Stimulated activated naive B cell treated with anti-CD40 and anti-IgM and Interleukin-4, amounts not matched to agents 10 μg/mL and 1 μg/mL and 100 μg/mL, for 72 hours (primary cell): ENCODE measurements around the gene ZC3H10.
A peak's percentile ranks its signal among the peaks of the same experiment; 100 is the strongest.

Experiments used
- ATAC-seq, 2 donors: fragments of 150-1000 bp; cut with Tn5 transposase; replicated peaks; 2 replicates each; pipeline ENCODE4 v1.10.0; 2021; ENCODE audit warnings: moderate library complexity in 1 of 2
- DNase-seq: peaks from one replicate; pipeline ENCODE4 v3.0.0; 2021
- H3K27ac Mint-ChIP-seq: one replicate; pipeline ENCODE4 v1.8.0; 2022; ENCODE audit warnings: mild to moderate bottlenecking, mixed read lengths
- H3K27me3 Mint-ChIP-seq, 2 donors: one replicate each; pipeline ENCODE4 v1.8.0; 2022; ENCODE audit warnings: mixed read lengths in 2 of 2
- H3K36me3 Mint-ChIP-seq, 2 donors: one replicate each; pipeline ENCODE4 v1.8.0; 2022; ENCODE audit warnings: mixed read lengths in 2 of 2, mild to moderate bottlenecking in 1 of 2
- H3K4me1 Mint-ChIP-seq, 2 donors: one replicate each; pipeline ENCODE4 v1.8.0; 2022; ENCODE audit warnings: mixed read lengths in 2 of 2, mild to moderate bottlenecking in 1 of 2
- H3K4me3 Mint-ChIP-seq, 2 donors: one replicate each; pipeline ENCODE4 v1.8.0; 2022; ENCODE audit warnings: mild to moderate bottlenecking in 2 of 2, mixed read lengths in 2 of 2, moderate library complexity in 1 of 2
- H3K9me3 Mint-ChIP-seq, 2 donors: one replicate each; pipeline ENCODE4 v1.8.0; 2022; ENCODE audit warnings: mixed read lengths in 2 of 2, mild to moderate bottlenecking in 1 of 2

Gene ZC3H10

DNA sequence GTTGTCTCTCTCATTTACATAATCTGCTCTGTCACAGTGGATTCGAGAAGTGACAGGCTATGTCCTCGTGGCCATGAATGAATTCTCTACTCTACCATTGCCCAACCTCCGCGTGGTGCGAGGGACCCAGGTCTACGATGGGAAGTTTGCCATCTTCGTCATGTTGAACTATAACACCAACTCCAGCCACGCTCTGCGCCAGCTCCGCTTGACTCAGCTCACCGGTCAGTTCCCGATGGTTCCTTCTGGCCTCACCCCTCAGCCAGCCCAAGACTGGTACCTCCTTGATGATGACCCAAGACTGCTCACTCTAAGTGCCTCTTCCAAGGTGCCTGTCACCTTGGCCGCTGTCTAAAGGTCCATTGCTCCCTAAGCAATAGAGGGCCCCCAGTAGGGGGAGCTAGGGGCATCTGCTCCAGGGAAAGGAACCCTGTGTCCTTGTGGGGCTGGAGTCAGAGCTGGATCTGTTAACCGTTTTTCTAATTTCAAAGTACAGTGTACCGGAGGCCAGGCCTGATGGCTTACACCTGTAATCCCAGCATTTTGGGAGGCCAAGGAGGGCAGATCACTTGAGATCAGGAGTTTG, 33.0 kb upstream of the ZC3H10 start:
- Mint-ChIP-seq H3K9me3 (no peaks in the 10 kb centered on the region), H3K27me3 (peaks cover 25 to 45% of the 10 kb centered on the region in 2 donors)
- ATAC-seq, result no peak

DNA sequence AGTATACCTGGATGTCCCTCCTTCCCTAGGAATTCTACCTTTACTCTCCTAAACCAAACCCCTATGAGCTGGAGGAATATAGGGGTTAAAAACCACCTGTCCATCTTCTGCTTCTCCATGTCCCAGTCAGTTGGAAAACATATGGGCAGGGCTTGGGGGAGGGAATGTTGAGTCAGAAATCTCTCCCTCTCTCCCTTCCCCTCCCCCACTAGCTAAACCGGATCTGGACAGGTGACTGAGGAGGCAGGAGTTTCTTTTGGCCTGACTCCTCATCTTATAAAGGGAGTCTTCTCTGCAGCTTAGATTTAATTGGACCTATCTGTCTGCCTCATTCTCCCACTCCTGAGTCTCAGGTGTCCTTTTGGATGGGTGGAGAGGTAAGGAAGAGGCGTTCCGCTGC, 32.0 kb upstream of the ZC3H10 start:
- ATAC-seq (no peak), DNase-seq (no peak)
- Mint-ChIP-seq H3K27me3 (peaks cover 22 to 34% of the 10 kb centered on the region in 2 donors), H3K36me3 (no peaks in the 10 kb centered on the region), H3K4me1 (no peaks in the 10 kb centered on the region), H3K9me3 (no peaks in the 10 kb centered on the region), H3K27ac (no peak overlapping the region), H3K4me3 (no peak overlapping the region)

More for the DNA sequence above, 33.0 kb upstream of the ZC3H10 start:
- no peak overlapping the region for H3K4me3 Mint-ChIP-seq
- H3K27ac Mint-ChIP-seq, result no peak overlapping the region
- H3K36me3 Mint-ChIP-seq, result no peaks in the 10 kb centered on the region
- no peak for DNase-seq
- peaks cover 2 to 3% of the 10 kb centered on the region in 2 donors for H3K4me1 Mint-ChIP-seq

DNA sequence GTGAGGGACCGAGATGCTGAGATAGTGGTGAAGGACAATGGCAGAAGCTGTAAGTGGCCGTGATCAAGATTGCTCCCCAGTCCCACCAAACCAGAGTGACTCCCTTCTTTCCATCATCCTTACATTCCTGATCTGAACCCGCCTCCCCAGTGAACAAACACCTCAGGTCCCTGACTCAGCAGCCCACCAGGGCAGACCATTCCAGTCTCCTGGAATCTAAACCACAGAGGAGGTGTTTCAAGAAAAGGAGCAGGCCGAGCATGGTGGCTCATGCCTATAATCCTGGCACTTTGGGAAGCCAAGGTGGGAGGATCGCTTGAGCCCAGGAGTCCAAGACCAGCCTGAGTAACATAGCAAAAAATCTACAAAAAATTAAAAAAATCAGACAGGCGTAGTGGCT, 31.5 kb upstream of the ZC3H10 start:
- ATAC-seq (no peak), DNase-seq (no peak)
- no peaks in the 10 kb centered on the region for H3K36me3 Mint-ChIP-seq
- no peak overlapping the region for H3K27ac Mint-ChIP-seq
- peaks cover 18 to 29% of the 10 kb centered on the region in 2 donors for H3K27me3 Mint-ChIP-seq
- H3K4me3 Mint-ChIP-seq, result no peak overlapping the region
- no peaks in the 10 kb centered on the region for H3K9me3 Mint-ChIP-seq
- no peaks in the 10 kb centered on the region for H3K4me1 Mint-ChIP-seq

DNA sequence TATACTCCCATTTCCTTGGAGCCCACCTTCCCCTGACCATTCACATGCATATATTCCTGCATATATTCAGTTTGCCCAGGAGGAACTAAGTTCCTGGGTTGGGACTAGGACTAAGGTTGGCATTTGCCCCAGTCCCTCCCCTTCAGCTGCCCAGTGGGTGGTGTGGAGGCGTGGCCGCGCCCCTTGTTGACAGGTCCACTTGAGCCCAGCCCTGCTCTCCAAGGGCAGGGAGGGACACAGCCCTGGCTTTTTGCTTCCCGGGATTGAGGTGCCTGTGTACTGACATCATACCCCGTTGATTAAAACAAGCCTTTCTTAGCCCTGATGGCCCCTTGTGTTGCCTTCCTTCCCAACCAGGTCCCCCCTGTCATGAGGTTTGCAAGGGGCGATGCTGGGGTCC, 30.8 kb upstream of the ZC3H10 start:
- H3K4me3 Mint-ChIP-seq, result no peak overlapping the region
- no peaks in the 10 kb centered on the region for H3K36me3 Mint-ChIP-seq
- H3K27ac Mint-ChIP-seq, result no peak overlapping the region
- peaks cover 14 to 23% of the 10 kb centered on the region in 2 donors for H3K27me3 Mint-ChIP-seq
- H3K4me1 Mint-ChIP-seq, result no peaks in the 10 kb centered on the region
- no peak for DNase-seq
- no peaks in the 10 kb centered on the region for H3K9me3 Mint-ChIP-seq
- ATAC-seq, result no peak

DNA sequence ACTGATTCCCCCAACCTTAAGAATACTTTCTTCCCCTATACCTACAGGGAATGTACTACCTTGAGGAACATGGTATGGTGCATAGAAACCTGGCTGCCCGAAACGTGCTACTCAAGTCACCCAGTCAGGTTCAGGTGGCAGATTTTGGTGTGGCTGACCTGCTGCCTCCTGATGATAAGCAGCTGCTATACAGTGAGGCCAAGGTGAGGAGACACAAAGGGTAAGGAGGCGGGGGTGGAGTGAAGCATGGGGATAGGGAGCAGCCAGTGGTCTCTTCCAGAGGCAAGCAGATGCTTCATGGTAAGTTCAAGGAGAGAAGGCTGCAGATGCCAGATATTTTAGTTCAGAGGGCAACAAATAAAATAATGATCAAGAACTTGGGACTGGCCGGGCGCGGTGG, 20.3 kb upstream of the ZC3H10 start:
- Mint-ChIP-seq H3K9me3 (no peaks in the 10 kb centered on the region), H3K4me3 (no peak overlapping the region), H3K36me3 (no peaks in the 10 kb centered on the region), H3K27ac (no peak overlapping the region), H3K27me3 (peaks cover 18 to 32% of the 10 kb centered on the region in 2 donors), H3K4me1 (peaks cover 0 to under 1% of the 10 kb centered on the region in 2 donors)
- DNase-seq, result no peak
- ATAC-seq, result no peak

DNA sequence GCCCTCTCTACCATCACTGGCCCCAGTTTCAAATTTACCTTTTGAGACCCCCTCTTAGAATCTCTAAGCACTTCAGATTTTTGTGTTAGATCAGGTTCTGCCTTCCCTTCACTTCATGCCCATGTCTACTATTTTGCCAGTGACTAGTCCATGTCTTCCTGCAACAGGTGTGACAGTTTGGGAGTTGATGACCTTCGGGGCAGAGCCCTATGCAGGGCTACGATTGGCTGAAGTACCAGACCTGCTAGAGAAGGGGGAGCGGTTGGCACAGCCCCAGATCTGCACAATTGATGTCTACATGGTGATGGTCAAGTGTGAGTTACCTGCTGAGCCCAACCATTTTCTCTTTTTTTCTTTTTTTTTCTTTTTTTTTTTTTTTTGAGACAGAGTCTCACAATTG, 19.5 kb upstream of the ZC3H10 start:
- H3K9me3 Mint-ChIP-seq, result no peaks in the 10 kb centered on the region

DNA sequence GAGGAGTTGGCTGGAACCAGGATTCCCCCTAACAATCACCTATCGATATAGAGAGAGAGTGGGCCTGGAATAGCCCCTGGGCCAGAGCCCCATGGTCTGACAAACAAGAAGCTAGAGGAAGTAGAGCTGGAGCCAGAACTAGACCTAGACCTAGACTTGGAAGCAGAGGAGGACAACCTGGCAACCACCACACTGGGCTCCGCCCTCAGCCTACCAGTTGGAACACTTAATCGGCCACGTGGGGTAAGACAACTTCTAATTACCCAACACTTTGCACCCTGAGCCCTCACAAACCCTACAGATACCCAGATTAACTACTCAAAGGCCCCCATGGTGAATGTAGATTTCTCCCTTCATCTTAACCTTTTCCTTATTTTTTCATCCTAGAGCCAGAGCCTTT, 18.3 kb upstream of the ZC3H10 start:
- Mint-ChIP-seq H3K27ac (no peak overlapping the region), H3K4me1 (peaks cover 10 to 19% of the 10 kb centered on the region in 2 donors), H3K4me3 (no peak overlapping the region), H3K36me3 (peaks cover 4 to 5% of the 10 kb centered on the region in 2 donors), H3K9me3 (no peaks in the 10 kb centered on the region), H3K27me3 (peaks cover 11 to 12% of the 10 kb centered on the region in 2 donors)
- no peak for DNase-seq
- ATAC-seq, result no peak

More for the DNA sequence above, 19.5 kb upstream of the ZC3H10 start:
- H3K27ac Mint-ChIP-seq, result no peak overlapping the region
- DNase-seq (no peak), ATAC-seq (no peak)
- H3K4me3 Mint-ChIP-seq, result no peak overlapping the region
- H3K4me1 Mint-ChIP-seq, result peaks cover 5 to 9% of the 10 kb centered on the region in 2 donors
- H3K27me3 Mint-ChIP-seq, result peaks cover 15 to 23% of the 10 kb centered on the region in 2 donors
- no peaks in the 10 kb centered on the region for H3K36me3 Mint-ChIP-seq

DNA sequence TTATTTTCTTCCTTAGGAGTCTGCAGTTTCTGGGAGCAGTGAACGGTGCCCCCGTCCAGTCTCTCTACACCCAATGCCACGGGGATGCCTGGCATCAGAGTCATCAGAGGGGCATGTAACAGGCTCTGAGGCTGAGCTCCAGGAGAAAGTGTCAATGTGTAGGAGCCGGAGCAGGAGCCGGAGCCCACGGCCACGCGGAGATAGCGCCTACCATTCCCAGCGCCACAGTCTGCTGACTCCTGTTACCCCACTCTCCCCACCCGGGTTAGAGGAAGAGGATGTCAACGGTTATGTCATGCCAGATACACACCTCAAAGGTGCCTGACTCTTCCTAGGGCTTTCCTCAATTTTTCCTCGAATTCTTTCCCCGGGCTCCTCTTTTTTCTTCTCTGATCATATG, 17.0 kb upstream of the ZC3H10 start:
- peaks cover 4 to 6% of the 10 kb centered on the region in 2 donors for H3K27me3 Mint-ChIP-seq
- peaks cover 6 to 11% of the 10 kb centered on the region in 2 donors for H3K36me3 Mint-ChIP-seq
- no peaks in the 10 kb centered on the region for H3K9me3 Mint-ChIP-seq
- ATAC-seq (no peak), DNase-seq (no peak)
- no peak overlapping the region for H3K27ac Mint-ChIP-seq
- no peak overlapping the region for H3K4me3 Mint-ChIP-seq
- peaks cover 14 to 28% of the 10 kb centered on the region in 2 donors for H3K4me1 Mint-ChIP-seq

DNA sequence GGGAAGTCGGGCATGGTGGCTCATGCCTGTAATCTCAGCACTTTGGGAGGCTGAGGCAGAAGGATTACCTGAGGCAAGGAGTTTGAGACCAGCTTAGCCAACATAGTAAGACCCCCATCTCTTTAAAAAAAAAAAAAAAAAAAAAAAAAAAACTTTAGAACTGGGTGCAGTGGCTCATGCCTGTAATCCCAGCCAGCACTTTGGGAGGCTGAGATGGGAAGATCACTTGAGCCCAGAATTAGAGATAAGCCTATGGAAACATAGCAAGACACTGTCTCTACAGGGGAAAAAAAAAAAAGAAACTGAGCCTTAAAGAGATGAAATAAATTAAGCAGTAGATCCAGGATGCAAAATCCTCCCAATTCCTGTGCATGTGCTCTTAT, 15.4 kb upstream of the ZC3H10 start:
- H3K27ac Mint-ChIP-seq, result no peak overlapping the region
- peaks cover 13 to 21% of the 10 kb centered on the region in 2 donors for H3K36me3 Mint-ChIP-seq
- peak overlapping the region in 1 of 2 donors; percentile 5 for H3K4me3 Mint-ChIP-seq
- peaks cover 22 to 41% of the 10 kb centered on the region in 2 donors for H3K4me1 Mint-ChIP-seq
- ATAC-seq, result no peak
- H3K9me3 Mint-ChIP-seq, result no peaks in the 10 kb centered on the region
- no peak for DNase-seq
- H3K27me3 Mint-ChIP-seq, result no peaks in the 10 kb centered on the region

DNA sequence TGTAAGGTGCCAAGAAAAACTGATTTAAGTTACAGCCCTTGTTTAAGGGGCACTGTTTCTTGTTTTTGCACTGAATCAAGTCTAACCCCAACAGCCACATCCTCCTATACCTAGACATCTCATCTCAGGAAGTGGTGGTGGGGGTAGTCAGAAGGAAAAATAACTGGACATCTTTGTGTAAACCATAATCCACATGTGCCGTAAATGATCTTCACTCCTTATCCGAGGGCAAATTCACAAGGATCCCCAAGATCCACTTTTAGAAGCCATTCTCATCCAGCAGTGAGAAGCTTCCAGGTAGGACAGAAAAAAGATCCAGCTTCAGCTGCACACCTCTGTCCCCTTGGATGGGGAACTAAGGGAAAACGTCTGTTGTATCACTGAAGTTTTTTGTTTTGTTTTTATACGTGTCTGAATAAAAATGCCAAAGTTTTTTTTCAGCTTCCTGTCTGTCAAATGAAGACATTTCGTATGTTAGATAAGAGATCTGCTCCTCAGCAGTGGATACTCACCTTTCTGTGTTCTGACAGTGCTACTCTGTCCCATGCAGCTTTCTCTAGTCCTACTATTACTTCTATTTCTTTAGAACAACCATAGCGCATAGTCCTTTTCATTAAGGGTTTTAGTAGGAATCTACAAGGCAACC, 14.9 kb upstream of the ZC3H10 start:
- Mint-ChIP-seq H3K4me3 (peak overlapping the region; percentile 98 to 100), H3K36me3 (peaks cover 13 to 21% of the 10 kb centered on the region in 2 donors), H3K9me3 (no peaks in the 10 kb centered on the region), H3K4me1 (peaks cover 22 to 41% of the 10 kb centered on the region in 2 donors), H3K27ac (no peak overlapping the region), H3K27me3 (no peaks in the 10 kb centered on the region)
- ATAC-seq (no peak), DNase-seq (no peak)

DNA sequence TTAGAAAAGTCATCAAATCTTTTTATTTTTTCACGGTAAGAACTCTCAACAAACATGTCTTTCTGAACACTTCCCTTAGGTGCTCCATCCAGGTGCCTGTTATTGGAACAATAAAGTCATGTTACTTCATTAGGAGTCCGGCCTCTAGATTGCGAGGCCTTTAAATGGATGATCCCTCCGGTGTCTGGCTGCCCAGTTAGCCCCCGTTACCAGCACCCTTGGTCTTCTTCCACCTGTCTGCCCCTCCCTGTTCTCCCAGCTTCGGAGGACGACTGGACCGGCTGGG, 14.3 kb upstream of the ZC3H10 start:
- H3K9me3 Mint-ChIP-seq, result no peaks in the 10 kb centered on the region
- H3K36me3 Mint-ChIP-seq, result peaks cover 13 to 21% of the 10 kb centered on the region in 2 donors
- H3K4me1 Mint-ChIP-seq, result peaks cover 22 to 41% of the 10 kb centered on the region in 2 donors

DNA sequence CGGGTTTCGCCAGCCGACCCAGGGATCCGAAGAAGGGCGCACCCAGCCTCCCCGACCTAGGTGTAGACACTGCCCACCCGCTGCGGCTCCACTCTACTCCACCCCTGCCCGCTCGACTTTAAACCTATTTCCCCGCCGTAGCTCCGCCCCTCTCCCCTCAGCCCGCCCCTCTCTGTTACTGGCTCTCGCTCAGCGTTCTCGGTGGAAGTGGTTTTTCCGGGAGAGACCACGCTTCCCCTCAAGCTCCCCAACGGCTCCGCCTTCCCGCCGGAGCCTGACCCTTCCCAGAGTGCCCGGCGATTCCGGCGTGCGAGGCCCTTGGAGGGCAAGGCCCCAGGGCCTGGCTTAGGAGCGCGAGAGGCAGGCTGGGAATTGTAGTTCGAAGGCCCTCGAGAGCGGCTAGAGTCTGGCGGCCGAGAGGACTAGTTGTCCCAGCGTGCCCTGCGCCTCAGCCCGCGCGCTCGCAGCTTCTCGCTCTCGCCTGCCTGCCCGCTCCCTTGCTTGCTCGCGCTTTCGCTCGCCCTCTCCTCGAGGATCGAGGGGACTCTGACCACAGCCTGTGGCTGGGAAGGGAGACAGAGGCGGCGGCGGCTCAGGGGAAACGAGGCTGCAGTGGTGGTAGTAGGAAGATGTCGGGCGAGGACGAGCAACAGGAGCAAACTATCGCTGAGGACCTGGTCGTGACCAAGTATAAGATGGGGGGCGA, 13.8 kb upstream of the ZC3H10 start, which contains the start of gene PA2G4:
Gene PA2G4, plus strand, starts transcription at position 451 of the 706 bp plus-strand sequence. Its CDS starts 179 bp downstream, at position 630.
- Mint-ChIP-seq H3K36me3 (peaks cover 13 to 24% of the 10 kb centered on the region in 2 donors), H3K27me3 (no peaks in the 10 kb centered on the region), H3K4me3 (peak within 1 kb of the TSS; percentile 98 to 100), H3K27ac (peak within 1 kb of the TSS; percentile 100), H3K4me1 (peaks cover 22 to 41% of the 10 kb centered on the region in 2 donors), H3K9me3 (no peaks in the 10 kb centered on the region)
- DNase-seq, result peak; percentile 98
- peak; percentile 95 for ATAC-seq

More for the DNA sequence above, 14.3 kb upstream of the ZC3H10 start:
- Mint-ChIP-seq H3K4me3 (peak overlapping the region; percentile 98 to 100), H3K27ac (peak overlapping the region; percentile 100), H3K27me3 (no peaks in the 10 kb centered on the region)
- ATAC-seq, result no peak
- no peak for DNase-seq

DNA sequence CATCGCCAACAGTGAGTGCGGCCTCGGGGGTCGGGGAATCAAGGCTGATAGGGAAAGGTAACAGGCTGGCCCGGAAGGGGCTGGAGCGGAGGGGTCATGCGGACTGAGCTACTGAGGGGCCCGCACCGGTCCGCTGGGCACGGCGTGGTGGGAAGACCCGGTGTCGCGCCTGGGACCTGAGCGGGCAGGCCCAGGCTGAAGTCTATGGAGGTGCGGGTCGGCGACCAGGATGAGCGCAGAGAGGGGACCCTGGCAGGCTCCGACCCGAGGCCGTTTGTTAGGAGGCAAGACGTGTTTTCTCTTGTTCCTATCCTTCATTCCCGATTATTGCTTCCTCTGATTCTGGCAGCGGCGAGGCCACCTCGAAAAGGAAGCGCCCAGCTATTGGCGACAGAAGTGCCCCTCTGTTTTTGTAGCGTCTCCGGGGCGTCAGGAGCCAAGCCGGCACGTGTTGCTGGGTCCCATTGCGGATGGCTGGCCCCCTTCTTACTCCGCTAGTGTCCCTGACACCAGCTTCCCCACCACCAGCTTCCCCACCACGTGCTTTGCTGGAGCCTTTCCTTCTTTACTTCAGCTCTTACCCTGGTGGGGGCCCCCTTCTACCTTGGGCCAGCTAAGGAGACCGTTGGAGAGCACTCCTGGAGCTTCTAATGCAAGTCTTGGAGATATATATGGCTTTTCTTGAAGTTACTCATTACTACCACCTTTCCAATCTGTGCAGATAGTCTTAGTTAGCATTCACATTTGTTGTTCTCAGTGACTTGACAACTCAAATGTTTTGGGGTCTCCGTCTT, 13.1 kb upstream of the ZC3H10 start:
- H3K4me3 Mint-ChIP-seq, result peak overlapping the region; percentile 98 to 100
- H3K4me1 Mint-ChIP-seq, result peaks cover 22 to 41% of the 10 kb centered on the region in 2 donors
- ATAC-seq (peak; percentile 22 to 23), DNase-seq (no peak)
- no peaks in the 10 kb centered on the region for H3K27me3 Mint-ChIP-seq
- no peaks in the 10 kb centered on the region for H3K9me3 Mint-ChIP-seq
- H3K27ac Mint-ChIP-seq, result peak overlapping the region; percentile 100
- peaks cover 15 to 26% of the 10 kb centered on the region in 2 donors for H3K36me3 Mint-ChIP-seq

DNA sequence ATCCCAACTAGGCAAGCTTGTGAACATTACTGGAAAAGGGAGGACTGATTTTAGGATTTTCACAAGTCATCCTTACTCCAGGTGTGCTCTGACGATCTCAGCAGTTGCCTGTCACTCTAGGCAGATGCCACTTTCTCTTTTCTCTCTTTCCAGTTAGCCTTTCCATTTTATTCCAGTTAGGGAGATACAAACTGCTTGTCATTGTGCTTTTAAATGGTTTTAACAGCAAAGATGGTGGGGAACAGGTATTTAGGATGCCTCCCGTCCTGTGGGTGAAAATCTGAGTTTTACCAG, 12.5 kb upstream of the ZC3H10 start:
- H3K4me3 Mint-ChIP-seq, result peak overlapping the region; percentile 98 to 100
- DNase-seq, result no peak
- H3K36me3 Mint-ChIP-seq, result peaks cover 20 to 32% of the 10 kb centered on the region in 2 donors
- no peaks in the 10 kb centered on the region for H3K9me3 Mint-ChIP-seq
- H3K27ac Mint-ChIP-seq, result peak overlapping the region; percentile 100
- H3K4me1 Mint-ChIP-seq, result peaks cover 22 to 41% of the 10 kb centered on the region in 2 donors
- no peak for ATAC-seq
- no peaks in the 10 kb centered on the region for H3K27me3 Mint-ChIP-seq
